DMS153 (cell line): ENCODE measurements around the gene ERCC2.
"Not testable (repeated sequence)": the region's sequence is repeated elsewhere in the genome, so short reads cannot be mapped to it uniquely, and the experiment has no call there.

Source experiments
- DNase-seq: peaks from one replicate; lab custom pipeline; 2025; lab: John Stamatoyannopoulos, UW

The ERCC2 gene

DNA sequence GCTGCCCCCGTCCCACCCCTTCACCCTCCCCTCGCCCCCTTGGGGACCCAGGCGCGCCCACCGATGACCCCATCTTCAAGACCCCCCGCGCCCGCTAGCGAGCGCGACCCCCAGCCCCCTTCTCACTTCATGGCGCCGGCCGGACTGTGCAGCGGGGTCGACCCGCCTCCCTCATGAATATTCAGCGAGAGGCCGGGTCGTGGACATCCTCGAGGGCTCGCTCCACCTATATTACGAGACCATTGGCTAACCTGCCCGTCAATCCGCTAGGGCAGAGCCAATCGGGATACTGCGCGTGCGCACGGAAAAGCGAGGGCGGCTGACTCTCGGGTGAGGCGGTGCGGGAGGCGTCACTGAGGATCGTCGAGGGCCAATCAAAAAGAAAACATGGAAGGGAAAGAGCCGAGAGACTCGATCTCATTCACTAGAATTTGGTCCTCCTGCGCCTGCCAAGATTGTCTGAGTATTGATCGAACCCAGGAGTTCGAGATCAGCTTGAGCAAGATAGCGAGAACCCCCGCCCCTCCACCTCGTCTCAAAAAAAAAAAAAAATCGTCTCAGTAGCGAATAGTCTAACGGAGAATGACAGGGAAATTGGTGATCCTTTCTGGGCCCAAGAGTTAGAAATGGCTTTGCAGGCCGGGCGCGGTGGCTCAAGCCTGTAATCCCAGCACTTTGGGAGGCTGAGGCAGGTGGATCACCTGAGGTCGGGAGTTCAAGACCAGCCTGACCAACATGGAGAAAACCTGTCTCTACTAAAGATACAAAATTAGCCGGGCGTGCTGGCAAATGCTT is at the start of gene ERCC2:
Gene ERCC2 (minus strand): TSS at position 164 of the 795 bp plus-strand sequence. CDS start 33 bp downstream, at position 131.
- DNase-seq, result peak; percentile 96

- no peak for DNase-seq
Measured at GRCh38 chr19:45419895-45420294, 49.5 kb upstream of the ERCC2 start.

GRCh38 chr19:45419396-45419795 is 49.0 kb upstream of the ERCC2 start:
- DNase-seq, result no peak

GRCh38 chr19:45418802-45419201 is 48.4 kb upstream of the ERCC2 start:
- no peak for DNase-seq

GRCh38 chr19:45417151-45417550 is 46.8 kb upstream of the ERCC2 start:
- DNase-seq, result no peak

- DNase-seq, result no peak
Measured at GRCh38 chr19:45414468-45414867, 44.1 kb upstream of the ERCC2 start.

DNA sequence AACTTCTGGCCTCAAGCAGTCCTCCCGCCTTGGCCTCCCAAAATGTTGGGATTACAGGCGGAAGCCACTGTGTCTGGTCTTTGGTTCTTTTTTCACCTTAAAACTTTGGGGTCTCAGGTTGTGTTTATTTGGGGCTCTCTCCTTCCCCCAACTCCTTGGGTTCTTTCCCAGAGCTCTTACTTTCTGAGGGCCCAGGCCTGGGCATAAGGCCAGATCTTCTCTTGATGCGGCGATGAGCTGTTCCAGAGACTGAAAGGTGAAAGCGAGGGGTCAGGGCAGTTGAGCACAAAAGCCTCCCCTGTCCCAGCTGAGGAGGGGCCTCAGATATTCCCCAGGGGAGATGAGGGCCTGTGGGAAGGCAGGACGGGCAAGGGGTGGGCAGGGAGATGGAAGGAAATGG is 43.1 kb upstream of the ERCC2 start:
- no peak for DNase-seq

DNA sequence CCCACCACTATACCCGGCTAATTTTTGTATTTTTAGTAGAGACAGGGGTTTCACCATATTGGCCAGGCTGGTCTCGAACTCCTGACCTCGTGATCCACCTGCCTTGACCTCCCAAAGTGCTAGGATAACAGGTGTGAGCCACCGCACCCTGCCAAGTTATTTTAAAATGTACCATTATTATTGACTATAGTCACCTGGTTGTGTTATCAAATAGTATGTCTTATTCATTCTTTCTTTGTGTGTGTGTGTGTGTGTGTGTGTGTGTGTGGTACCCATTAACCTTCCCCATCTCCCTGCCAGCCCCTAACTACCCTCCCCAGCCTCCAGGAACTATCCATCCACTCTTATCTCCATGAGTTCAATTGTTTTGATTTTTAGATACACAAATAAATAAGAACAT is 40.0 kb upstream of the ERCC2 start:
- not testable (repeated sequence) for DNase-seq

GRCh38 chr19:45409557-45409920 is 39.2 kb upstream of the ERCC2 start:
- DNase-seq, result no peak

- DNase-seq, result no peak
Measured at GRCh38 chr19:45408830-45409556, 38.6 kb upstream of the ERCC2 start.

GRCh38 chr19:45408121-45408520 is 37.7 kb upstream of the ERCC2 start:
- DNase-seq, result no peak

DNA sequence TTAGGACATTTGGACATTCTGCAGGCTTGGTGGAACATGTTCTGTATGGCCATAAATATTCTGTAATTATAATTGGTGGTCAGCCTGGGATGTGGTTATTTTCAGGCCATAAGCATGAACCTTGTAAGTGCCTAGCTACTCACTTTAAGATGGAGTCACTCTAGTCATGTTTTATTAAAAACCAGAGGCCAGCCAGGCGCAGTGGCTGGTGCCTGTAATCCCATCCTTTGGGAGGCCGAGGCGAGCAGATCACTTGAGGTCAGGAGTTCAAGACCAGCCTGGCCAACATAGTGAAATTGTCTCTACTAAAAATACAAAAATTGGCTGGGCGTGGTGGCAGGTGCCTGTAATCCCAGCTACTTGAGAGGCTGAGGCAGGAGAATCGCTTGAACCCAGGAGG is 37.2 kb upstream of the ERCC2 start:
- not testable (repeated sequence) for DNase-seq

DNA sequence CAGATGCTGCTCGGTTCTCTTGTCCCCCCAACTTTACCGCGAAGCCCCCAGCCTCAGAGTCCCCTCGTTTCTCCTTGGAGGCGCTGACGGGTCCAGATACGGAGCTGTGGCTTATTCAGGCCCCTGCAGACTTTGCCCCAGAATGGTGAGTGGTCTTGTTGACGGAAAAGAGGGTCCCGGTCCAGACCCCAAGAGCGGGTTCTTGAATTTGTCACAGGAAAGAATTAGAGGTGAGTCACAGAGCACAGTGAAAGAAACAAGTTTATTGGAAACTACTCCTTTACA is 36.7 kb upstream of the ERCC2 start:
- DNase-seq, result no peak

GRCh38 chr19:45406226-45407090 is 36.1 kb upstream of the ERCC2 start, which contains the start of gene POLR1G:
Gene POLR1G, plus strand, starts transcription at chr19:45406644. Its CDS starts 53 bp downstream, at chr19:45406697.
- peak; percentile 64 for DNase-seq

DNA sequence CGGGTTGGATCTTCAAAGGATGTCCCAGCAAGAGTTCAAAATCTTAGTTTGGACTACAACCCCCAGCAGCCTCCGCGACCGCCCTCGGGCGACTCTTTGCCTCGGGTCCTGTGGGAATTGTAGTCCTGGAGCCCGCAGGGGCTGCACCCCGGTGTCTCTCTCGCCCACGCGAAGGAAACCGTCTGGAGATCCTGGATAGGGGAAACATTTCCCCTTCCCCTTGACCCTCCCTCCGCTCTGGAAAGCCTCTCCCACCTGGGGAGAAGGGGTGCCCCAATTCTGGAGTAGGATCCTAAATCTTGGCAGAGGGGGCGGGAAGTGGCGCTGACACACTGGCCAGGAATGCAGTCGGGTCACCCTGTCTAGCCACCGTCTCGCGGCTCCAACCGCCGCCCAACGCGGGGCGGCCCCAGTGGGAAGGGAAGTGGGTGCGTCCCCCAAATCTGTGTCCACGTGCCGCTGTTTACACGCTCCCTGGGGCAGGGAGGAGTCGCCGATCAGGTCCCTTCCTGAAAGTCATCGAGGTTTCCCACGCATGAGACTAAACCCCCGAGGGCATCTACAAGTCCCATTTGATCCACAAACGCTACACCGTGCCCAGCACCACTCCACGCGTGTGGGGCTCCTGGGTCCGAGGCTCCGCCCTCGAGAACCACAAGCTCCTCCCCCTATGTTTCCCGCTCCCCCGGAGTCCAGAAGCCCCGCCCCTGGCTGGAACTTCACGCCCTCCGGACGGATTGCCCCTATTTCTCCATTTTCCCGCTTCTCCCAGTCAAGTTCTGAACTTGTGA is 35.3 kb upstream of the ERCC2 start:
- DNase-seq, result peak; percentile 76

GRCh38 chr19:45404557-45405434 is 34.4 kb upstream of the ERCC2 start, which contains the start of gene PPP1R13L:
Gene PPP1R13L, minus strand, starts transcription at chr19:45405069. Its CDS starts 6,751 bp downstream, at chr19:45398318.
- peak; percentile 81 for DNase-seq

GRCh38 chr19:45403781-45404556 is 33.6 kb upstream of the ERCC2 start:
- peak; percentile 61 for DNase-seq

- DNase-seq, result no peak
Measured at GRCh38 chr19:45403272-45403671, 32.9 kb upstream of the ERCC2 start.

DNA sequence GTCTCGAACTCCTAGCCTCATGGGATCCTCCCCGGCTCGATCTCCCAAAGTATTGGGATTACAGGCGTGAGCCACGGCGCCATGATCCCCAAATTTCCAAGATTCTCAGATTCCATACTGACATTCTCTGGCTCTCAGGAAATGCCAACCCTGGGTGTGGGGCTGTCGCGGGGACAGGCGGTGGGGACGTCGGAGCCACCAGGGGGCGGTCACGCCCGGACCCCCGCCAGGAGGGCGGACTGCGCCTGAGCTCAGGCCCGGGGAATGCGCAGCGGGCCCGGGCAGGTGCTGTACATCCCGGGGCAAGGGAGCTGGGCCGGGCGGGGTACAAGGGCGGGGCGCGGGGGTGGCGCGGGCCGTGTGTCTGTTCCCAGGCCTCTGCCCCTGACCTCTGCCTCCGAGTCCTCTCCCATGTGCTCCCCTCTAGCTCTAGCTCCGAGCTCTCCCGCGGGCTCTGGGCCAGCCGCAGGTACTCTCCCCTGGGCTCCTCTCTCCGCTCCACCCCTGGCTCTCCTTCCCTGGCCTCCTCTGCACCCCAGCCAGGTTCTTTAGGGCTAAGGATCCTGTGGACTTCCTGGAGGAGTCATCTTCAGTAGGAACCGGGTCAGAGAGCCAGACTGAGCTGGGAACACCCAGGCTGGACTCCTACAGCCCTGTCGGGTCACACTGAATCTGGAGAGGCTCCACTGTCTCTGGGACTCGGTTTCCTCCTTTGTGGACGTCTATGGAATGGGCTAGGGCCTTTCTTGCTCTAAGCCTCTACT is 32.1 kb upstream of the ERCC2 start:
- no peak for DNase-seq
